Neutrophil (primary cell): ENCODE data around the gene ATG7.

Experiments used
- H3K27ac ChIP-seq: fragments of 200-600 bp; sonication (generic); 2 replicates; pipeline ENCODE4 v1.5.1; 2016; ENCODE audit warnings: mild to moderate bottlenecking, moderate library complexity
- H3K27me3 ChIP-seq: fragments of 200-600 bp; sonication (generic); 2 replicates; pipeline ENCODE4 v1.6.0; 2016; ENCODE audit warnings: mild to moderate bottlenecking
- H3K36me3 ChIP-seq: fragments of 200-600 bp; sonication (generic); 2 replicates; pipeline ENCODE4 v1.5.1; 2017
- H3K4me1 ChIP-seq, 2 experiments: fragments of 200-600 bp in 1 of 2; sonication (generic) in 1 of 2; 1 replicate in 1 of 2; 2 replicates in 1 of 2; pipeline versions ENCODE4 v1.5.1 to v1.6.1; 2013 to 2016; ENCODE audit warnings: low read depth in 1 of 2, low read length in 1 of 2, mild to moderate bottlenecking in 1 of 2, moderate library complexity in 1 of 2; ENCODE audit not compliant: control insufficient read depth in 1 of 2, insufficient read depth in 1 of 2
- H3K4me3 ChIP-seq, 2 experiments: fragments of 200-600 bp in 1 of 2; sonication (generic) in 1 of 2; 1 replicate in 1 of 2; 2 replicates in 1 of 2; pipeline ENCODE4 v1.5.1; 2013 to 2016; ENCODE audit warnings: low read depth in 1 of 2, low read length in 1 of 2, mild to moderate bottlenecking in 1 of 2, moderate library complexity in 1 of 2
- H3K9me3 ChIP-seq: fragments of 200-600 bp; sonication (generic); 2 replicates; pipeline ENCODE4 v1.5.1; 2016
- TF ChIP-seq, protein P1 (sequence below): fragments of 200-600 bp; sonication (generic); IDR thresholded peaks from 2 replicates; pipeline ENCODE4 v1.5.1; 2016; ENCODE audit warnings: antibody characterized with exemption

Gene ATG7

DNA sequence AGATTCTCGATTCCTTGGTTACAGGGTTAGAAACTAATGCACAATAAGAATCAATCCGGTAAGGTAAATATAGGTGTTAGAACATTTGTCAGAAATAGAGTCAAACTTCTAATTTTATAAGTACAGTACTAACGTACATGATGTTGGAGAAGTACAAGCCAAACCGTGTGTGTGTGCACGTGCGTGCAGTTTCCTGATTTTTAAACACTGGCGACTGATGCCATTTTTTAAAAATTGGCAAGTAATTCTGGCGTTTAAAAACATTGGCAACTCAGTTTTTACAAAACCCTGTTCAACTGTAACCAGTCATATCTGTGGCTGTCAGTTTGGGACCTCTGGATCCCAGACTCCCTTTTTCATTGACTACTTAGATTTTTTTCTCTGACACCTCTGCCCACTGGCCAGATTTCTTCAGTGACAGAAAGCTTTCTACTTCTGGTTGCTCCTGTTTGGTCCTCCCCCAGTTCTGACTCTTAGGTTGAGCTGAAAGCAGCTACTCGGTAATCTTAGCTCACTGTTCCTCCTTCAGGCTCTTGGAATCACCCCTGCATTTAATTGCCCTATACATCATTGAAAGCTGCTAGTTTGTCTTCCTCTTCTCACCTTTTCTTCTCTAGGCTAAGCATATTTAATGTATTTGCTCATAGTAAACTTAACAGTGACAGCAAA lies 843 bp downstream of the ATG7 start:
- Histone ChIP-seq H3K4me1 (peaks cover 61 to 64% of the 10 kb centered on the region in 2 experiments), H3K4me3 (peak overlapping the region; percentile 86 to 89), H3K9me3 (no peaks in the 10 kb centered on the region), H3K36me3 (no peaks in the 10 kb centered on the region), H3K27me3 (no peaks in the 10 kb centered on the region), H3K27ac (peak overlapping the region; percentile 95)
- TF ChIP-seq, protein P1, sequence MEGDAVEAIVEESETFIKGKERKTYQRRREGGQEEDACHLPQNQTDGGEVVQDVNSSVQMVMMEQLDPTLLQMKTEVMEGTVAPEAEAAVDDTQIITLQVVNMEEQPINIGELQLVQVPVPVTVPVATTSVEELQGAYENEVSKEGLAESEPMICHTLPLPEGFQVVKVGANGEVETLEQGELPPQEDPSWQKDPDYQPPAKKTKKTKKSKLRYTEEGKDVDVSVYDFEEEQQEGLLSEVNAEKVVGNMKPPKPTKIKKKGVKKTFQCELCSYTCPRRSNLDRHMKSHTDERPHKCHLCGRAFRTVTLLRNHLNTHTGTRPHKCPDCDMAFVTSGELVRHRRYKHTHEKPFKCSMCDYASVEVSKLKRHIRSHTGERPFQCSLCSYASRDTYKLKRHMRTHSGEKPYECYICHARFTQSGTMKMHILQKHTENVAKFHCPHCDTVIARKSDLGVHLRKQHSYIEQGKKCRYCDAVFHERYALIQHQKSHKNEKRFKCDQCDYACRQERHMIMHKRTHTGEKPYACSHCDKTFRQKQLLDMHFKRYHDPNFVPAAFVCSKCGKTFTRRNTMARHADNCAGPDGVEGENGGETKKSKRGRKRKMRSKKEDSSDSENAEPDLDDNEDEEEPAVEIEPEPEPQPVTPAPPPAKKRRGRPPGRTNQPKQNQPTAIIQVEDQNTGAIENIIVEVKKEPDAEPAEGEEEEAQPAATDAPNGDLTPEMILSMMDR, result no peak

DNA sequence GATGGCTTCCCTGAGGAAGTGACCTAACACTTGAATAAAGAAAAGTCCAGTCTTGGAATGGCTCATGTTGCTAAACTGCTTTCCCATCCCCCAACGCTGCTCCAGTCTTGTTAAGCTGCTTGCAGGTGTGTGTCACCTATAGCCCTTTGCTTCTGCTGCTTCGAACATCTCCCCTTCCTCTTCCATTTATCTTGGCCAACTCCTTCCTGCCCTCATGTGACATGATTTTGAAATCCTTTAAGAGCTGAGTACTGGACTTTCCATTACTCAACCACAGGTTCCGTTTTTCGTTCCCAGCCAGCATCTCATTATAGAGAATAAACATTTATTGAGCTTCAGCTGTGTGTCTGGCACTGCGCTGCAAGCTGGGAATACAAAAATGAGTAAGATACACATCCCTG lies 1.7 kb downstream of the ATG7 start:
- peak overlapping the region; percentile 86 to 89 for H3K4me3 ChIP-seq
- H3K9me3 ChIP-seq, result no peaks in the 10 kb centered on the region
- peak overlapping the region; percentile 95 for H3K27ac ChIP-seq
- H3K27me3 ChIP-seq, result no peaks in the 10 kb centered on the region
- peaks cover 65 to 67% of the 10 kb centered on the region in 2 experiments for H3K4me1 ChIP-seq
- H3K36me3 ChIP-seq, result no peaks in the 10 kb centered on the region
- TF ChIP-seq, protein P1, result no peak

DNA sequence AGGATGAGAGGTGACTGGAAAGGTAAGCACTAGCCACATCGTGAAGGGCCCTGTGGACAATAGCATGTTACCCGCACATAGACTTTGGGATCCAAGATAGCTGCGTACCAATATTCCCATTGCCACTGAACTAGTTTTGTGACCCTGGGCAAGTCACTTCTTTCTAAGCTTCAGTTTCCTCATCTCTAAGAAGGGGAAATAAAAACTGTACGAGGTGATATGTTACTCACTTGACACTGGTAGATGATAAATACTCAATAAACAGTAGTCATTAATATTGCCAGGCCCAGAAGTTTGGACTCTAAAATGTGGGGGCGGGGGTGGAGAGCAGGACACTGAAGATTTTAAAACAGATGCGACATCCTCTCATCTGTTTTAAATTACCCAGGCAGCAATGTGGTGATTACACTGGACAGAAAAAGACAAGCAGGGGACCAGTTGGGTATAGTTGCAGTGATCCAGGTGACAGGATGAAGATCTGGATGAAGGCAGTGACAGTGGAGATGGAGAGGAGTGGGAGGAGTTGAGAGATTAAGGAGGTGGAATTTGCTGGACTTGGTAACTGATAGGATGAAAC lies 2.5 kb downstream of the ATG7 start:
- TF ChIP-seq, protein P1, result no peak
- Histone ChIP-seq H3K9me3 (no peaks in the 10 kb centered on the region), H3K27me3 (no peaks in the 10 kb centered on the region), H3K36me3 (no peaks in the 10 kb centered on the region), H3K4me1 (peaks cover 68 to 70% of the 10 kb centered on the region in 2 experiments), H3K4me3 (peak overlapping the region; percentile 86 to 89), H3K27ac (peak overlapping the region; percentile 95)

DNA sequence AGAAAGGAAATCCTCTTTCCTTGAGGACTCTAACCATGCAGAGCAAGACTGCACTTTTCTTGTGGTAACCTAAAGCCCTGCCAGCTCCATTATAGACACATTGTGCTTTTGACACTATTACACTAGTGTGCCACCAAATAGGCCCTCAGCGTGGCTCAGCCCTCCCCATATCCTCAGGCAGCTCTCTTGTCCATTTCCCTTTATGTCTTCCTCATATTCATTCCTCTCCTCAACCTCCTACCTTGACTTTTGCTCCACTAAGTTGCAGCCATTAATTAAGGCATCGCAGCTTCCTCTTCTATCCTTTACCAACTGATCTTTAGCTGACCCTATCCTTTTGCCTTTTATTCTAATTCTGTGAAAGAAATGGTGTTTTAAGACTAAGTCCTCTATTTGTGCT lies 3.7 kb downstream of the ATG7 start:
- H3K4me1 ChIP-seq, result peaks cover 74 to 77% of the 10 kb centered on the region in 2 experiments
- TF ChIP-seq, protein P1, result no peak

DNA sequence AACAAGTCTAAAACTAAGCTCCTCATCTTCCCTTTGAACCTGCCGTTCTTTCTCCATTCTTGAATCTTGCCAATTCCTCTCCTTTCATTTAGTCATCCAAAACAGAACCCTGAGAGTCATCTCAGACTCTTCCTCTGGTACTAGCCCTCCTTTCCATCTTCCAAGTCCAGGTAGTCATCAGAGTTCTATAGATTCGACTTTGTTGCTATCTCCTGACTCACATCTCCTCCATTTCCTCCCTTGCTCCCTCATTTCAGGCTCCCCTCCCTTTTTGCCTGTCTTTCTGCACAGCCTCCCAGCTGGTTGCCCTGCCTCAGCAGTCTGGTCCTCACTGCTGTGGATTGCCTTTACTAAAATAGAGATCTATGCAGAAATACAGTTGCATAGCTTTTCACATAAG lies 4.7 kb downstream of the ATG7 start:
- no peak overlapping the region for H3K4me3 ChIP-seq
- H3K27me3 ChIP-seq, result no peaks in the 10 kb centered on the region
- peaks cover 1% of the 10 kb centered on the region for H3K36me3 ChIP-seq
- no peaks in the 10 kb centered on the region for H3K9me3 ChIP-seq
- peaks cover 72 to 77% of the 10 kb centered on the region in 2 experiments for H3K4me1 ChIP-seq
- peak overlapping the region; percentile 95 for H3K27ac ChIP-seq
- TF ChIP-seq, protein P1, result no peak

More for the DNA sequence above, 3.7 kb downstream of the ATG7 start:
- no peaks in the 10 kb centered on the region for H3K9me3 ChIP-seq
- H3K27ac ChIP-seq, result peak overlapping the region; percentile 95
- no peaks in the 10 kb centered on the region for H3K27me3 ChIP-seq
- no peaks in the 10 kb centered on the region for H3K36me3 ChIP-seq
- H3K4me3 ChIP-seq, result peak overlapping the region; percentile 7 to 86
